Breast epithelium (tissue), 4 donors: ENCODE data around the gene RANGAP1. TPM values are rescaled to one million over a fixed set of nuclear protein-coding genes. Genes with fewer than 3 reads are reported as not detected.
A peak's percentile ranks its signal among the peaks of the same experiment; 100 is the strongest.

Experiments used
- DNase-seq, 2 donors: peaks; one replicate each; pipeline ENCODE4 v3.0.0-alpha.2; 2019; ENCODE audit warnings: low spot score in 2 of 2
- H3K27ac ChIP-seq, 2 donors: fragments of 200-600 bp; sonication (generic) in 1 of 2; one replicate each; pipeline ENCODE4 v1.5.1; 2016 to 2019; ENCODE audit warnings: mild to moderate bottlenecking in 1 of 2
- H3K27me3 ChIP-seq, 2 donors: fragments of 200-600 bp; sonication (generic) in 1 of 2; one replicate each; pipeline versions ENCODE4 v1.5.1 to v1.6.0; 2017 to 2019; ENCODE audit warnings: control low read depth in 1 of 2, mild to moderate bottlenecking in 1 of 2
- H3K36me3 ChIP-seq: fragments of 200-600 bp; one replicate; pipeline ENCODE4 v1.5.1; 2019
- H3K4me1 ChIP-seq, 2 donors: fragments of 200-600 bp; sonication (generic); one replicate each; pipeline ENCODE4 v1.5.1; 2016 to 2019; ENCODE audit warnings: control low read depth in 1 of 2
- H3K4me3 ChIP-seq, 3 donors: fragments of 200-600 bp; sonication (generic); 1 replicate in 2 of 3; 2 replicates in 1 of 3; pipeline ENCODE4 v1.5.1; 2016 to 2019; ENCODE audit warnings: mild to moderate bottlenecking in 3 of 3, moderate library complexity in 2 of 3
- H3K9me3 ChIP-seq, 2 donors: fragments of 200-600 bp; sonication (generic) in 1 of 2; one replicate each; pipeline ENCODE4 v1.5.1; 2016 to 2019; ENCODE audit warnings: control low read depth in 1 of 2
- CTCF ChIP-seq, 3 donors: fragments of 450-650 bp; IDR thresholded peaks; one replicate each; pipeline ENCODE4 v1.5.1; 2016 to 2017; ENCODE audit warnings: antibody characterized with exemption in 3 of 3, mild to moderate bottlenecking in 3 of 3, moderate library complexity in 3 of 3
- POLR2A ChIP-seq: fragments of 450-650 bp; IDR thresholded peaks from one replicate; pipeline ENCODE4 v1.6.1; 2016; ENCODE audit warnings: antibody characterized with exemption, mild to moderate bottlenecking, moderate library complexity
- POLR2AphosphoS5 ChIP-seq, 3 donors: sonication (generic); formaldehyde crosslinking; IDR thresholded peaks; one replicate each; pipeline ENCODE4 v1.6.1; 2017; ENCODE audit warnings: antibody characterized with exemption in 3 of 3
- intact Hi-C: fragments of 100-400 bp; cut with DNase I; formaldehyde crosslinking; loops from one replicate; pipeline ENCODE4 v1.15.1; 2023; ENCODE audit warnings: low total_unique reads
- total RNA-seq, 3 donors: library from RNA; depleted of rRNA; stranded (reverse); fragments of >200 nt; gene quantifications; one replicate each; pipeline ENCODE4 v1.1.0, GENCODE V29; 2016

The RANGAP1 gene
- 10 to 100 TPM; 29.8 to 54.1 (median 51.2) TPM for total RNA-seq

DNA sequence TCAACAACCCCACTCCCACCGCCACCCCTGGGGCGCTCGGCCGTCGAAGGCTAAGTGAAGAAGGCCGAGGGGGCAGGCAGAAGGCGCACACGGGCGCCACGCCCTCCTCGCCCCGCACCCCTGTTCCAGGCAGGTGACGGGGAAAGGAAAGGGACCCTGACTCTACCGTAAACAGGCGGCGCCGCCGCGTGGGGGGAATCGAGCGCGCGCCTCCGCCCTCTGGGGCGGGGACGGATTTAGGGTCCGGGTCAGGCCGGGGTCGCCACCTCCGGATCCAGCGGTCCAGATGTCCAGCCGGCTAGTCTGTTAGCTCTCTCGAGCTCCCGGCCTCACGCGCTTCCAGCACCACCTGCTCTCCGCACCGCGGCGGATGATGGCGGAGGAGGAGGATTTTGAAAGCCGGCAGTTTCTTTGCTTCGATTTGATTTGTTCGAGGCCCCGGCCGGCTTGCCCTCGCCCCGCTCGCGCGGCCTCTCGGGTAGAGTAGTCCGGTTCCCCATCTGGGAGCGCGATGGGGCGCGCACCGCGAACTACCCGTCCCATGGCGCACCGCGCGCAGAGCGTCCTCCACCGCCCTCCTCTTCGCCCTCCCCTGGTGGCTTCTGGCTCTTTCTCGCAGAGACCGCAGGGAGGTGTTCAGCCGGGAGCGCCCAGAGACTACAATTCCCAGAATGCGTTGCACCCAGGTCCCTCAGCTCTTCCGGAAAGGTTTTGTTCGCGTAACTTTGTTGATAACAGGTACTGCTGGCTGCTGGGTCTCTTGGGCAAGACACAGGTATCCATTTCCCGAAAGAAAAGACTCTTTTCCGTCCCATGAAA lies at the start of gene RANGAP1:
Gene RANGAP1 (minus strand): TSS at position 368 of the 819 bp plus-strand sequence. CDS start 5,143 bp downstream, outside the sequence.
- Histone ChIP-seq H3K9me3 (no peaks in the 10 kb centered on the region), H3K27ac (peak within 1 kb of the TSS; percentile 80 to 90), H3K4me1 (peaks cover 0 to 4% of the 10 kb centered on the region in 2 donors), H3K36me3 (no peaks in the 10 kb centered on the region), H3K27me3 (no peaks in the 10 kb centered on the region), H3K4me3 (peak within 1 kb of the TSS; percentile 87 to 98 (median 98))
- peak; percentile 96 for DNase-seq
- TF ChIP-seq POLR2A (peak; percentile 10), CTCF (IDR thresholded peaks at IDR 0.05) (peak in 1 of 3 donors; percentile 27), POLR2AphosphoS5 (IDR thresholded peaks at IDR 0.05) (peak; percentile 45 to 79 (median 66))
- intact Hi-C loops, result no loop called here

DNA sequence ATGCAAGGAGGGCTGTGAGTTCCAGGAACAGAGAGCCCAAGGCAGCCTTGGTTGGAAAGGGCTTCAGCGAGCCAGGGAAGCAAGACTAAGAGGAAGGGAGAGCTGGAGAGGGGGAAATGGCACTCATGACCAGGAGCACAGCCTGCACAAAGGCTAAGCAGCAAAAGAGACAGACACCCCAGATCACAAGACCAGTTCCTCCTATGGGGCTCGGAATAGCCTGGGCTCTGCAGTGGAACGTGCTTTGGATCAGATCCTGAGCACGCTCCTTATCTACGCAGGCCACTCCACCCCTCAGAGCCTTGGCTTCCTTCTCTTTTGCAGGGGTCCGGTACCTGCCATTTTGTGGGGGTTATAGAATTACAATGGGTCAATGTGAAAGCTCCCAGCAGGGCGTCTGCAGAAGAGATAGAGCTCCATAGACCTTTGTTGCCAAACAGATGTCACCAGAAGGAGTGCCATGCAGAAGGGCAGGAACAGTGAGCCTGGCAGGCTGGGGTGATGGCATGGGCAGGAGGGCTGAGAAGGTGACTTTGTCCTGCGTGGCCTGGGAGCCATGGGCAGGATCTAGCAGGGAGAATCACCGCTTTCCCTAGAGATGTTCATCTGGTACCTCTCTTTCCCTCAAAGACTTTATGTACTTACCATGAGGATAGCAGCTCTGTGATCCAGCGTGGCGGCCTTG lies 49.1 kb upstream of the RANGAP1 start:
- no peak for DNase-seq
- Histone ChIP-seq H3K4me1 (no peaks in the 10 kb centered on the region), H3K36me3 (no peaks in the 10 kb centered on the region), H3K27ac (no peak overlapping the region), H3K9me3 (no peaks in the 10 kb centered on the region), H3K27me3 (no peaks in the 10 kb centered on the region), H3K4me3 (no peak overlapping the region)
- TF ChIP-seq POLR2AphosphoS5 (IDR thresholded peaks at IDR 0.05), result no peak
- TF ChIP-seq POLR2A, result no peak
- no peak for TF ChIP-seq CTCF (IDR thresholded peaks at IDR 0.05)
- intact Hi-C loops, result loop anchor here (10.0 kb wide), 2 partner anchors 120 to 420 kb away; no protein-coding TSS in a partner anchor

DNA sequence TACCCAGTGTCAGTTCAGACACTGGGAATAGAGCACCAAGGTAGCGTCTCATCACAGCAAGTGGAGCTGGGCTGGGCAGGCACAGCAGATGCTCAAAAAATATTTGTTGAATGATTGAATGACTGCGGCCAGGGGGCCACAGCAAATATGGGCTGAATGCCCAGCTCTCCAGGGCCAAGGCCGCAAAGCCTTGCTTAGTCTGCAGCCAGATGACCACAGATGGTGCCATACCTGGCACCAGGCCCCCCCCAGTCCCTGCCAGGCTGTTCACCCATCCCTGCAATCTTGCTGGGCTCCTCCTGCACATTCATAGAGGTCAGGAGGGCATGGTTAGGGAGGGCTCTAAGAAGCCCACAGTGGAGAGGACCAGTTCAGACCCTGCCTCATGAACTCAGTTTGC lies 48.2 kb upstream of the RANGAP1 start:
- DNase-seq, result no peak
- no peaks in the 10 kb centered on the region for H3K9me3 ChIP-seq
- no peak for TF ChIP-seq POLR2AphosphoS5 (IDR thresholded peaks at IDR 0.05)
- no peak for TF ChIP-seq POLR2A
- TF ChIP-seq CTCF (IDR thresholded peaks at IDR 0.05), result no peak
- H3K27ac ChIP-seq, result no peak overlapping the region
- no peaks in the 10 kb centered on the region for H3K36me3 ChIP-seq
- intact Hi-C loops, result loop anchor here (10.0 kb wide), 2 partner anchors 119 to 419 kb away; no protein-coding TSS in a partner anchor
- no peaks in the 10 kb centered on the region for H3K27me3 ChIP-seq
- H3K4me3 ChIP-seq, result no peak overlapping the region
- no peaks in the 10 kb centered on the region for H3K4me1 ChIP-seq

- H3K27me3 ChIP-seq, result no peaks in the 10 kb centered on the region
- no peaks in the 10 kb centered on the region for H3K36me3 ChIP-seq
- intact Hi-C loops, result loop anchor here (10.0 kb wide), 2 partner anchors 119 to 419 kb away; no protein-coding TSS in a partner anchor
- no peaks in the 10 kb centered on the region for H3K9me3 ChIP-seq
- H3K27ac ChIP-seq, result no peak overlapping the region
- DNase-seq, result no peak
- H3K4me3 ChIP-seq, result no peak overlapping the region
- TF ChIP-seq POLR2AphosphoS5 (IDR thresholded peaks at IDR 0.05) (no peak), POLR2A (no peak), CTCF (IDR thresholded peaks at IDR 0.05) (no peak)
- no peaks in the 10 kb centered on the region for H3K4me1 ChIP-seq
Observed at GRCh38 chr22:41333806-41334205, 47.8 kb upstream of the RANGAP1 start.
